Measurements from ENCODE around the gene FSD1L. TPM values are rescaled to one million over a fixed set of nuclear protein-coding genes. Genes with fewer than 3 reads are reported as not detected.
"Not testable (repeated sequence)": the region's sequence is repeated elsewhere in the genome, so short reads cannot be mapped to it uniquely, and the experiment has no call there.

Gene FSD1L
- polyA plus RNA-seq, 1 of the 3 experiments (the other 2 are of a cell fraction), result 0.76 TPM

GRCh38 chr9:105522618-105523385 is 75.0 kb downstream of the FSD1L start:
- H4K20me1 ChIP-seq (ENCODE audit: insufficient read depth); H3K4me3 ChIP-seq (ENCODE audit: low read depth in 2 of 2, low read length in 1 of 2); POLR2A ChIA-PET; H3K79me2 ChIP-seq (ENCODE audit: insufficient read depth); H3K27me3 ChIP-seq (ENCODE audit: insufficient read depth); H3K36me3 ChIP-seq (replicated peaks in 1 of 2; ENCODE audit: control insufficient read depth in 1 of 2, insufficient read depth in 2 of 2, low read length in 1 of 2); CTCF ChIA-PET; H3K9me3 ChIP-seq; H3K9ac ChIP-seq; H3F3A ChIP-seq (replicated peaks; ENCODE audit: insufficient read depth); H2AFZ ChIP-seq (ENCODE audit: low read depth); DNase-seq; H3K27ac ChIP-seq (ENCODE audit: low read depth in 2 of 2, low read length in 1 of 2); H3K4me1 ChIP-seq (ENCODE audit: control insufficient read depth in 1 of 2, insufficient read depth in 2 of 2, low read depth in 1 of 2, low read length in 1 of 2); H3K4me2 ChIP-seq; H3K9me2 ChIP-seq: not testable (repeated sequence)
- 97% methylated on average over 9 of the region's 10 CpGs for WGBS (ENCODE audit: low lambda C conversion rate)

DNA sequence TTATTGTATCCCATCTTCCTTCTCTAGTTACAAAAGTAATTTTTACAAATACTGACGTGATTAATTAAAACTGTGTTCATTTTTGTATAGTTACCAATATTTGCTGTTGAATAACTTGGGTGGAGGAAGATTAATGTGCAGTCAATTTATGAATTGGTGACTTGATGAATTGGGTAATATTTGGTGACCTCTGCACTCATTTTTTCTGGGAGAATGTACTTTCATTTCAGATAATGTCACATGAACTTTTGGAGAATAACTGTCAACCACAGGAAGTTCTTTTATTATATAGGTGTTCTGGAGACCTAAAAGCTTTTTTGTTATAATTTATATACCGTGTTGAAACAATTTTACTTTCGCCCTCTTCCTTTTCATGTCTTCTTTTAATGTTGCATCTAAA is 83.7 kb downstream of the FSD1L start:
- Histone ChIP-seq H3K27ac (ENCODE audit: low read depth in 2 of 2, low read length in 1 of 2) (no peak overlapping the region), H3K9ac (no peak overlapping the region), H3K27me3 (ENCODE audit: insufficient read depth) (no peaks in the 10 kb centered on the region), H3K36me3 (replicated peaks in 1 of 2; ENCODE audit: control insufficient read depth in 1 of 2, insufficient read depth in 2 of 2, low read length in 1 of 2) (peaks cover 22 to 34% of the 10 kb centered on the region in 2 experiments), H3K4me3 (ENCODE audit: low read depth in 2 of 2, low read length in 1 of 2) (no peak overlapping the region), H2AFZ (ENCODE audit: low read depth) (no peak overlapping the region), H4K20me1 (ENCODE audit: insufficient read depth) (no peaks in the 10 kb centered on the region), H3K9me2 (no peaks in the 10 kb centered on the region), H3K9me3 (no peaks in the 10 kb centered on the region), H3K4me1 (ENCODE audit: control insufficient read depth in 1 of 2, insufficient read depth in 2 of 2, low read depth in 1 of 2, low read length in 1 of 2) (no peaks in the 10 kb centered on the region; a peak in 1 of 4 replicates), H3F3A (replicated peaks; ENCODE audit: insufficient read depth) (peaks cover 12% of the 10 kb centered on the region), H3K4me2 (no peak overlapping the region), H3K79me2 (ENCODE audit: insufficient read depth) (no peaks in the 10 kb centered on the region)
- ChIA-PET CTCF (interaction anchor here (1.2 to 1.8 kb wide), 2 partner anchors 26 to 78 kb away, joined by 3 to 4 read pairs; partner anchors contain the start of gene FKTN), POLR2A (no interaction called here)
- WGBS (ENCODE audit: low lambda C conversion rate), result 95% methylated on average over 3 of the region's 3 CpGs
- DNase-seq, result no peak
- no peak for TF ChIP-seq SIN3A (IDR thresholded peaks at IDR 0.05; ENCODE audit: borderline replicate concordance, low read depth, low read length)
- TF ChIP-seq ZBTB33 (IDR thresholded peaks at IDR 0.05; ENCODE audit: borderline replicate concordance, low read depth), result no peak
- TF ChIP-seq EZH2phosphoT487 (IDR thresholded peaks at IDR 0.05; ENCODE audit: borderline replicate concordance, low read depth), result no peak
- TF ChIP-seq IRF3 (IDR thresholded peaks at IDR 0.05; ENCODE audit: low read depth, low read length), result no peak
- TF ChIP-seq TEAD4 (IDR thresholded peaks at IDR 0.05; ENCODE audit: borderline replicate concordance, insufficient read depth), result no peak
- no peak for TF ChIP-seq RCOR1 (IDR thresholded peaks at IDR 0.05; ENCODE audit: low read length)
- no peak for TF ChIP-seq RAD21 (IDR thresholded peaks at IDR 0.05; ENCODE audit: low read length)
- TF ChIP-seq POLR2AphosphoS5 (IDR thresholded peaks at IDR 0.05; ENCODE audit: low read depth, low read length), result no peak
- no peak for TF ChIP-seq RFX5 (IDR thresholded peaks at IDR 0.05; ENCODE audit: low read length)
- TF ChIP-seq, protein P1, sequence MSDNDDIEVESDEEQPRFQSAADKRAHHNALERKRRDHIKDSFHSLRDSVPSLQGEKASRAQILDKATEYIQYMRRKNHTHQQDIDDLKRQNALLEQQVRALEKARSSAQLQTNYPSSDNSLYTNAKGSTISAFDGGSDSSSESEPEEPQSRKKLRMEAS (IDR thresholded peaks at IDR 0.05; ENCODE audit: low read depth), result no peak
- TF ChIP-seq CTCF (IDR thresholded peaks at IDR 0.05), result no peak
- TF ChIP-seq GABPA (IDR thresholded peaks at IDR 0.05; ENCODE audit: low read depth), result no peak
- TF ChIP-seq NFIC (IDR thresholded peaks at IDR 0.05; ENCODE audit: borderline replicate concordance), result no peak
- TF ChIP-seq EP300 (IDR thresholded peaks at IDR 0.05; ENCODE audit: borderline replicate concordance in 1 of 2, low read depth in 1 of 2, low read length in 1 of 2), result no peak
- TF ChIP-seq TAF1 (IDR thresholded peaks at IDR 0.05; ENCODE audit: borderline replicate concordance, low read depth, low read length), result no peak
- TF ChIP-seq GATA2 (CRISPR knock-in tag; IDR thresholded peaks at IDR 0.05), result no peak
- TF ChIP-seq RXRA (IDR thresholded peaks at IDR 0.05; ENCODE audit: borderline replicate concordance, low read depth), result no peak
- TF ChIP-seq MEF2A (IDR thresholded peaks at IDR 0.05; ENCODE audit: borderline replicate concordance, low read depth), result no peak
- no peak for TF ChIP-seq SMC3 (IDR thresholded peaks at IDR 0.05; ENCODE audit: low read depth, low read length)
- TF ChIP-seq YY1 (IDR thresholded peaks at IDR 0.05; ENCODE audit: low read depth), result no peak

All from SK-N-SH (cell line).